ENCODE data around the gene CARMIL3. TPM values are rescaled to one million over a fixed set of nuclear protein-coding genes. Genes with fewer than 3 reads are reported as not detected.

Gene CARMIL3
- total and polyA plus RNA-seq, 2 experiments from 2014 or later: 3.7 to 11.8 TPM

- peaks cover 3% of the 10 kb centered on the region; the same call in 1 of the 3 replicates for H3K4me1 Mint-ChIP-seq
- H3K4me3 Mint-ChIP-seq: no peak overlapping the region
- Histone ChIP-seq H3K4me1 (ENCODE audit: insufficient read depth) (no peaks in the 10 kb centered on the region), H2AFZ (no peak overlapping the region), H3K27me3 (ENCODE audit: insufficient read depth) (no peaks in the 10 kb centered on the region), H3K9me2 (ENCODE audit: insufficient read depth) (no peaks in the 10 kb centered on the region), H3K4me2 (no peak overlapping the region), H3K36me3 (ENCODE audit: insufficient read depth) (no peaks in the 10 kb centered on the region), H3F3A (replicated peaks; ENCODE audit: low read depth) (no peaks in the 10 kb centered on the region), H3K4me3 (no peak overlapping the region), H4K20me1 (replicated peaks; ENCODE audit: insufficient read depth) (no peaks in the 10 kb centered on the region), H3K27ac (ENCODE audit: low read depth) (no peak overlapping the region), H3K79me2 (replicated peaks; ENCODE audit: insufficient read depth) (no peaks in the 10 kb centered on the region)
- no peak for TF ChIP-seq REST (IDR thresholded peaks at IDR 0.05; ENCODE audit: unreplicated experiment)
- no peak for TF ChIP-seq EZH2 (IDR thresholded peaks at IDR 0.05; ENCODE audit: low read depth, unreplicated experiment)
- no peak for TF ChIP-seq CREB1 (CRISPR knock-in tag; IDR thresholded peaks at IDR 0.05; ENCODE audit: low read depth)
- no peak for TF ChIP-seq ZNF114 (CRISPR knock-in tag; IDR thresholded peaks at IDR 0.05)
- TF ChIP-seq JUNB (IDR thresholded peaks at IDR 0.05; ENCODE audit: unreplicated experiment): no peak
- no peak for TF ChIP-seq STAT1 (IDR thresholded peaks at IDR 0.05; ENCODE audit: unreplicated experiment)
- no peak for TF ChIP-seq NANOG (IDR thresholded peaks at IDR 0.05; ENCODE audit: borderline replicate concordance)
- TF ChIP-seq ETS1 (IDR thresholded peaks at IDR 0.05): no peak
- TF ChIP-seq ZNF462 (CRISPR knock-in tag; IDR thresholded peaks at IDR 0.05): no peak
- TF ChIP-seq EZH2phosphoT487 (IDR thresholded peaks at IDR 0.05; ENCODE audit: unreplicated experiment): no peak
- no peak for TF ChIP-seq CTCF (conservative IDR thresholded peaks at IDR 0.05; ENCODE audit: low read depth in 2 of 2)
- TF ChIP-seq ZNF331 (CRISPR knock-in tag; IDR thresholded peaks at IDR 0.05; ENCODE audit: low read depth): no peak
- TF ChIP-seq POLR2AphosphoS5 (IDR thresholded peaks at IDR 0.05; ENCODE audit: low read depth): no peak
- no peaks in the 10 kb centered on the region for H3K36me3 Mint-ChIP-seq (ENCODE audit: low read depth)
- no peaks in the 10 kb centered on the region for H3K9me3 Mint-ChIP-seq
- ATAC-seq (no peak), DNase-seq (ENCODE audit: low spot score) (no peak)
- peaks cover 4% of the 10 kb centered on the region for H3K27me3 Mint-ChIP-seq (ENCODE audit: insufficient read depth, low read depth, poor library complexity)
- no peak overlapping the region for H3K27ac Mint-ChIP-seq
Observed at GRCh38 chr14:24067133-24068082, 15.6 kb downstream of the CARMIL3 start.
